GM10847 (cell line): ENCODE data around the gene KCNK6.
A peak's percentile ranks its signal among the peaks of the same experiment; 100 is the strongest.

ENCODE experiments used
- POLR2A ChIP-seq: IDR thresholded peaks from 2 replicates; pipeline ENCODE4 v1.6.1; 2011; ENCODE audit not compliant: insufficient read length; ENCODE audit errors: extremely low read depth

KCNK6 gene

DNA sequence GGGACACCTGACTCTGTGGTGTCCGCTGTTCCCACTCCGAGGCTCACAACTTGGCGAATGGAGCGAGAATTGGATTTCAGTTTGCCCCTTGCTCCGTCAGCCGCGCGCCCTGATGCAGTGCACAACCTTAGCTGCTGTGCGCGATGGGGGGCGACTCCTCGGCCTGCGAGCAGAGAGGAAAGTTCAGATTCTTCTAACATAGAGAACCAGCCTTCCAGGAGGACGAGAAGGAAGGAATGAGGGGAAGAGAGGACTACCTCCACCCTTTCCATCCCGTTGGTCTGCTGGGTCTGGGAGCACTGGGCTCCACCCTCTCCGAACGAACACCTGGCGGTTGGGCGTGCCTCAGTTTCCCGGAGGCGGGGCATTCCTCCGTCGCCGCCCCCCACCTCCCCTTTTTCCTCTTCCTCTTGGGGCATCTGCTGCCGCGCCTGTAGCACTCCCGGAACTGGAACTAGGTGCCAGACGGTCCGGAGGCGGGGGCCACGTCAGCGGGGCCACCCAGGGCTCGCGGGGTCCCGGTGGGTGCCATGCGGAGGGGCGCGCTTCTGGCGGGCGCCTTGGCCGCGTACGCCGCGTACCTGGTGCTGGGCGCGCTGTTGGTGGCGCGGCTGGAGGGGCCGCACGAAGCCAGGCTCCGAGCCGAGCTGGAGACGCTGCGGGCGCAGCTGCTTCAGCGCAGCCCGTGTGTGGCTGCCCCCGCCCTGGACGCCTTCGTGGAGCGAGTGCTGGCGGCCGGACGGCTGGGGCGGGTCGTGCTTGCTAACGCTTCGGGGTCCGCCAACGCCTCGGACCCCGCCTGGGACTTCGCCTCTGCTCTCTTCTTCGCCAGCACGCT, at the start of gene KCNK6:
Gene KCNK6 (plus strand): TSS at position 425 of the 838 bp plus-strand sequence. CDS start 106 bp downstream, at position 531.
- peak; percentile 26 for TF ChIP-seq POLR2A

- no peak for TF ChIP-seq POLR2A
Measured at GRCh38 chr19:38270587-38271167, 49.0 kb upstream of the KCNK6 start.

GRCh38 chr19:38273499-38273898, 46.1 kb upstream of the KCNK6 start:
- TF ChIP-seq POLR2A, result no peak

DNA sequence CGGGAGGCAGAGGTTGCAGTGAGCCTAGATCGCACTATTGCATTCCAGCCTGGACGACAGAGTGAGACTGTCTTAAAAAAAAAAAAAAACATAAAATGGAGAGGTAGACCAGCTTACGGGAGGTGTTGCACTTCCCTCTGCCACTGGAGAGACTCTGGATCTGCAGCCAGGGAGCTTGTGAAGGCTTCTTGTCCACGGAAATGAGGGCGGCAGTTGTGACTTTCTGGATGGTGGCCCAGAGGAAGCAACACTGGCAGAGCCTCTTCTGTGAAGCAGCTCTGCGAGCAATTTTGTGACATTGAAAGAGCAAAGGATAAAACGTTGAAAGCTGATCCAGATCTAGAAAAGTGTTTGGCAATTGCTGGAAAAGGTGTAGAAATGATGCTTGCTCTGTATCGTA, 44.9 kb upstream of the KCNK6 start:
- TF ChIP-seq POLR2A, result no peak

DNA sequence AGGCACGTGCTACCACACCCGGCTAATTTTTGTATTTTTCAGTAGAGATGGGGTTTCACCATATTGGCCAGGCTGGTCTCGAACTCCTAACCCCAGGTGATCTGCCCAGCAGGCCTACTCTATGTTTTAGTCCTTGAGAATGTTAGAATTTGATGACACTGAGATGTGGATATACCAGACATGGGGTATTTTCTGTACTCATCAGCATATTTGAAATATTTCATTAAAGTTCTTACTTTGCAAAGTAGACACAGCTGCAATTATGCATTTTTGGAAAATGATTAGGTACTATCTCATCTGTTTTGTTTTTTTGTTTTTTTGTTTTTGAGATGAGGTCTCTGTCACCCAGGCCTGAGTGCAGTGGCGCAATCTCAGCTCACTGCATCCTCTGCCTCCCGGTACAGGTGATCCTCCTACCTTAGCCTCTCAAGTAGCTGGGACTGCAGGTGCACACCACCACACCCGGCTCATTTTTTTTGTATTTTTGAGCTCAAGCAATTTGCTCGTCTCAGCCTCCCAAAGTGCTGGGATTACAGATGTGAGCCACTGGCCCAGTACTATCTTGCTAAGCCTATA, 42.6 kb upstream of the KCNK6 start:
- no peak for TF ChIP-seq POLR2A

GRCh38 chr19:38277549-38277948, 42.1 kb upstream of the KCNK6 start:
- no peak for TF ChIP-seq POLR2A

DNA sequence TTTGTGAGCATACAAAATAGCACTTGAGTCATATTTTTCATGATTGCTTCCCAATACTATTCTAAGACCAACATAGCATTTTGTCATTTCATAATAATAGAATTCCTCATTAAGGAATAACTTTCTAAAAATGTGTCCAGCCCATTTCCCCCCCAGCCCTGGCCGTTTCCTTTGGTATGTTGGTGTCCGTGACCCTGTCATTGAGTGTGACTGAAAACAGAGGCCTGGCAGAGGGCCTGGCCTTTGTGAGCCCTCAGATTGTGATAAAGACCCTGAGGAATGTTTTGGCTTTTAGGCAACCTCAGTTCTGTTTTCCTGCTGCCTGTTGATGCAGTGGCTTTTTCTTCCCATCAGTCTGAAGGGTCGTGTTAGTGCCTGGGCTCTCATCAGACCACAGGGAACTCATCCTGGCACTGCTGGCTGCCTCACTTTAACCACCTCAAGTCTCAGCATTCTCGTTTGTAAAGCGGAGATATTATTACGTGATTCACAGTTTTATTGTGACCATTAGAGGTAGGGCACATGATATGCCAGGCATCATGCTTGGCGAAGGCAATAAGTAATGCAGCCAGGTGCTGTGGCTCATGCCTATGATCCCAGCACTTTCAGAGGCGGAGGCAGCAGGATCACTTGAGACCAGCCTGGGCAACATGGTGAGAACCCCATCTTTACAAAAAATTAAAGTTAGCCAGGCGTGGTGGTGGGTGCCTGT, 41.5 kb upstream of the KCNK6 start:
- TF ChIP-seq POLR2A, result no peak

- no peak for TF ChIP-seq POLR2A
Measured at GRCh38 chr19:38278751-38279150, 40.9 kb upstream of the KCNK6 start.

GRCh38 chr19:38280030-38280921, 39.4 kb upstream of the KCNK6 start:
- no peak for TF ChIP-seq POLR2A

- TF ChIP-seq POLR2A, result no peak
Measured at GRCh38 chr19:38281811-38282566, 37.7 kb upstream of the KCNK6 start.

GRCh38 chr19:38283271-38283670, 36.4 kb upstream of the KCNK6 start:
- TF ChIP-seq POLR2A, result no peak

GRCh38 chr19:38284422-38284821, 35.2 kb upstream of the KCNK6 start:
- TF ChIP-seq POLR2A, result no peak

GRCh38 chr19:38285567-38285966, 34.1 kb upstream of the KCNK6 start:
- TF ChIP-seq POLR2A, result no peak

GRCh38 chr19:38287604-38288003, 32.0 kb upstream of the KCNK6 start:
- TF ChIP-seq POLR2A, result no peak
